GM23338 (cell line): ENCODE data around the gene LRCH4. TPM values are rescaled to one million over a fixed set of nuclear protein-coding genes. Genes with fewer than 3 reads are reported as not detected.

ENCODE experiments used
- ATAC-seq: fragments of 200-7000 bp; cut with Tn5 transposase; 3 replicates; pipeline ENCODE4 v1.9.1; 2020
- DNase-seq: peaks from one replicate; pipeline ENCODE4 v3.0.0-alpha.2; 2015; ENCODE audit warnings: low spot score
- H2AFZ ChIP-seq: fragments of 200-600 bp; sonication (generic); 2 replicates; pipeline ENCODE4 v1.8.0; 2016; ENCODE audit warnings: antibody characterized with exemption, mild to moderate bottlenecking, moderate library complexity
- H3F3A ChIP-seq: fragments of 200-600 bp; sonication (generic); replicated peaks from 2 replicates; pipeline ENCODE4 v1.8.0; 2017; ENCODE audit warnings: antibody characterized with exemption, mixed run types, low read depth
- H3K27ac ChIP-seq: fragments of 200-600 bp; sonication (generic); 2 replicates; pipeline ENCODE4 v1.6.1; 2016; ENCODE audit warnings: low read depth
- H3K27me3 ChIP-seq: fragments of 200-600 bp; sonication (generic); 2 replicates; pipeline ENCODE4 v1.8.0; 2016; ENCODE audit warnings: mild to moderate bottlenecking, mixed run types, moderate library complexity; ENCODE audit not compliant: insufficient read depth
- H3K36me3 ChIP-seq: fragments of 200-600 bp; sonication (generic); 2 replicates; pipeline ENCODE4 v1.8.0; 2016; ENCODE audit warnings: mild to moderate bottlenecking; ENCODE audit not compliant: insufficient read depth
- H3K4me1 ChIP-seq: fragments of 200-600 bp; sonication (generic); 2 replicates; pipeline ENCODE4 v1.8.0; 2016; ENCODE audit warnings: mild to moderate bottlenecking, moderate library complexity; ENCODE audit not compliant: insufficient read depth
- H3K4me2 ChIP-seq: fragments of 200-600 bp; sonication (generic); 2 replicates; pipeline ENCODE4 v1.7.1; 2017; ENCODE audit warnings: mixed run types
- H3K4me3 ChIP-seq: fragments of 200-600 bp; sonication (generic); 2 replicates; pipeline ENCODE4 v1.6.1; 2016; ENCODE audit warnings: mixed run types
- H3K79me2 ChIP-seq: fragments of 200-600 bp; sonication (generic); replicated peaks from 2 replicates; pipeline ENCODE4 v1.8.0; 2017; ENCODE audit warnings: mild to moderate bottlenecking; ENCODE audit not compliant: insufficient read depth
- H3K9me2 ChIP-seq: fragments of 200-600 bp; sonication (generic); 2 replicates; pipeline ENCODE4 v1.8.0; 2017; ENCODE audit not compliant: insufficient read depth
- H4K20me1 ChIP-seq: fragments of 200-600 bp; sonication (generic); replicated peaks from 2 replicates; pipeline ENCODE4 v1.8.0; 2017; ENCODE audit warnings: mild to moderate bottlenecking; ENCODE audit not compliant: insufficient read depth
- H3K27ac Mint-ChIP-seq: 2 replicates; pipeline ENCODE4 v1.8.0; 2020; ENCODE audit warnings: inconsistent platforms, mild to moderate bottlenecking, moderate library complexity, mixed read lengths
- H3K27me3 Mint-ChIP-seq: 3 replicates; pipeline ENCODE4 v1.8.0; 2022; ENCODE audit warnings: low read depth, mild to moderate bottlenecking, moderate library complexity, mixed read lengths, inconsistent platforms; ENCODE audit not compliant: insufficient read depth, poor library complexity
- H3K36me3 Mint-ChIP-seq: 3 replicates; pipeline ENCODE4 v1.8.0; 2021; ENCODE audit warnings: low read depth, mild to moderate bottlenecking, inconsistent platforms, moderate library complexity, mixed read lengths
- H3K4me1 Mint-ChIP-seq: 3 replicates; pipeline ENCODE4 v1.8.0; 2020; ENCODE audit warnings: mild to moderate bottlenecking, inconsistent platforms, mixed read lengths
- H3K4me3 Mint-ChIP-seq: 3 replicates; pipeline ENCODE4 v1.8.0; 2021; ENCODE audit warnings: moderate library complexity, mild to moderate bottlenecking, inconsistent platforms, mixed read lengths
- H3K9me3 Mint-ChIP-seq: 3 replicates; pipeline ENCODE4 v1.8.0; 2020; ENCODE audit warnings: moderate library complexity, mild to moderate bottlenecking, inconsistent platforms, mixed read lengths
- polyA plus RNA-seq: library from polyadenylated mRNA; unstranded; fragments of >200 nt; fragmentation: Nextera tagmentation; extraction: Ambion mirVana; gene quantifications from 2 replicates; pipeline ENCODE4 v1.2.1, GENCODE V29; 2016
- total RNA-seq: library from RNA; depleted of rRNA; stranded (reverse); fragments of >200 nt; shearing (Covaris generic); gene quantifications from 2 replicates; pipeline ENCODE4 v1.2.3, GENCODE V29; 2014
- TF ChIP-seq, protein P1 (sequence below): fragments of 250-450 bp; sonication (Bioruptor Pico); IDR thresholded peaks from 2 replicates; pipeline ENCODE4 v1.5.0; 2020; ENCODE audit warnings: mild to moderate bottlenecking, moderate library complexity
- TF ChIP-seq, protein P2 (sequence below), 2 experiments: fragments of 200-600 bp in 1 of 2; sonication (generic) in 1 of 2; conservative IDR thresholded peaks; 2 replicates each; pipeline versions ENCODE4 v1.5.1 to v1.6.1; 2016 to 2017; ENCODE audit warnings: antibody characterized with exemption in 2 of 2, low read depth in 2 of 2, mild to moderate bottlenecking in 2 of 2, moderate library complexity in 1 of 2

LRCH4 gene
- total and polyA plus RNA-seq, 2 experiments from 2014 or later: 21.4 to 51.0 TPM

DNA sequence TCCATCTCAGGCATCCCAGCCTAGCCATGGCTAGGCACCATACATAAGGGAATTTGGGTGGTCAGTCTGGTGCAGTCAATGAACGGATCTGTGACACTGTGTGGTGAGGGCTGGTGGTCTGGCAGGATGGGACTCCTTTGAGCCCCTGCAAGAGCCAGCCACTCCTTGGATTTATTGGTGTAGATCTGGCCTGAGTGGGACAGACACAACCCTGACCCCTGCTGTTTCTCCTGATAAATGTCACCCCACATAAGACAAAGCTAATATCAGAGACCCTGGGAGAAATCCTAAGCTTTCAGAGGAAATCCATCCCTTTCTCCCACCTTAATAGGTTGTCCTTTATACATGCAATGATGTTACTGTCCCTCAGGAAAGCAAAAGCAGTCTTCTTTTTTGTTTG lies 2.5 kb upstream of the LRCH4 start:
- ATAC-seq (no peak), DNase-seq (no peak)
- Mint-ChIP-seq H3K36me3 (peaks cover 2% of the 10 kb centered on the region; the same call in 1 of the 3 replicates), H3K27me3 (peaks cover 33% of the 10 kb centered on the region), H3K9me3 (no peaks in the 10 kb centered on the region), H3K4me1 (peaks cover 34% of the 10 kb centered on the region), H3K4me3 (peak overlapping the region; percentile 91), H3K27ac (no peak overlapping the region)
- H3K27ac ChIP-seq: no peak overlapping the region
- H4K20me1 ChIP-seq: peaks cover 2% of the 10 kb centered on the region; the same call in 1 of the 2 replicates
- H3K9me2 ChIP-seq: no peaks in the 10 kb centered on the region
- H3K27me3 ChIP-seq: peaks cover 35% of the 10 kb centered on the region
- H3K4me1 ChIP-seq: peaks cover 37% of the 10 kb centered on the region
- H3K36me3 ChIP-seq: no peaks in the 10 kb centered on the region
- peaks cover 16% of the 10 kb centered on the region for H3F3A ChIP-seq
- peaks cover 13% of the 10 kb centered on the region for H3K79me2 ChIP-seq
- no peak overlapping the region for H3K4me2 ChIP-seq
- H2AFZ ChIP-seq: no peak overlapping the region
- TF ChIP-seq, protein P1, sequence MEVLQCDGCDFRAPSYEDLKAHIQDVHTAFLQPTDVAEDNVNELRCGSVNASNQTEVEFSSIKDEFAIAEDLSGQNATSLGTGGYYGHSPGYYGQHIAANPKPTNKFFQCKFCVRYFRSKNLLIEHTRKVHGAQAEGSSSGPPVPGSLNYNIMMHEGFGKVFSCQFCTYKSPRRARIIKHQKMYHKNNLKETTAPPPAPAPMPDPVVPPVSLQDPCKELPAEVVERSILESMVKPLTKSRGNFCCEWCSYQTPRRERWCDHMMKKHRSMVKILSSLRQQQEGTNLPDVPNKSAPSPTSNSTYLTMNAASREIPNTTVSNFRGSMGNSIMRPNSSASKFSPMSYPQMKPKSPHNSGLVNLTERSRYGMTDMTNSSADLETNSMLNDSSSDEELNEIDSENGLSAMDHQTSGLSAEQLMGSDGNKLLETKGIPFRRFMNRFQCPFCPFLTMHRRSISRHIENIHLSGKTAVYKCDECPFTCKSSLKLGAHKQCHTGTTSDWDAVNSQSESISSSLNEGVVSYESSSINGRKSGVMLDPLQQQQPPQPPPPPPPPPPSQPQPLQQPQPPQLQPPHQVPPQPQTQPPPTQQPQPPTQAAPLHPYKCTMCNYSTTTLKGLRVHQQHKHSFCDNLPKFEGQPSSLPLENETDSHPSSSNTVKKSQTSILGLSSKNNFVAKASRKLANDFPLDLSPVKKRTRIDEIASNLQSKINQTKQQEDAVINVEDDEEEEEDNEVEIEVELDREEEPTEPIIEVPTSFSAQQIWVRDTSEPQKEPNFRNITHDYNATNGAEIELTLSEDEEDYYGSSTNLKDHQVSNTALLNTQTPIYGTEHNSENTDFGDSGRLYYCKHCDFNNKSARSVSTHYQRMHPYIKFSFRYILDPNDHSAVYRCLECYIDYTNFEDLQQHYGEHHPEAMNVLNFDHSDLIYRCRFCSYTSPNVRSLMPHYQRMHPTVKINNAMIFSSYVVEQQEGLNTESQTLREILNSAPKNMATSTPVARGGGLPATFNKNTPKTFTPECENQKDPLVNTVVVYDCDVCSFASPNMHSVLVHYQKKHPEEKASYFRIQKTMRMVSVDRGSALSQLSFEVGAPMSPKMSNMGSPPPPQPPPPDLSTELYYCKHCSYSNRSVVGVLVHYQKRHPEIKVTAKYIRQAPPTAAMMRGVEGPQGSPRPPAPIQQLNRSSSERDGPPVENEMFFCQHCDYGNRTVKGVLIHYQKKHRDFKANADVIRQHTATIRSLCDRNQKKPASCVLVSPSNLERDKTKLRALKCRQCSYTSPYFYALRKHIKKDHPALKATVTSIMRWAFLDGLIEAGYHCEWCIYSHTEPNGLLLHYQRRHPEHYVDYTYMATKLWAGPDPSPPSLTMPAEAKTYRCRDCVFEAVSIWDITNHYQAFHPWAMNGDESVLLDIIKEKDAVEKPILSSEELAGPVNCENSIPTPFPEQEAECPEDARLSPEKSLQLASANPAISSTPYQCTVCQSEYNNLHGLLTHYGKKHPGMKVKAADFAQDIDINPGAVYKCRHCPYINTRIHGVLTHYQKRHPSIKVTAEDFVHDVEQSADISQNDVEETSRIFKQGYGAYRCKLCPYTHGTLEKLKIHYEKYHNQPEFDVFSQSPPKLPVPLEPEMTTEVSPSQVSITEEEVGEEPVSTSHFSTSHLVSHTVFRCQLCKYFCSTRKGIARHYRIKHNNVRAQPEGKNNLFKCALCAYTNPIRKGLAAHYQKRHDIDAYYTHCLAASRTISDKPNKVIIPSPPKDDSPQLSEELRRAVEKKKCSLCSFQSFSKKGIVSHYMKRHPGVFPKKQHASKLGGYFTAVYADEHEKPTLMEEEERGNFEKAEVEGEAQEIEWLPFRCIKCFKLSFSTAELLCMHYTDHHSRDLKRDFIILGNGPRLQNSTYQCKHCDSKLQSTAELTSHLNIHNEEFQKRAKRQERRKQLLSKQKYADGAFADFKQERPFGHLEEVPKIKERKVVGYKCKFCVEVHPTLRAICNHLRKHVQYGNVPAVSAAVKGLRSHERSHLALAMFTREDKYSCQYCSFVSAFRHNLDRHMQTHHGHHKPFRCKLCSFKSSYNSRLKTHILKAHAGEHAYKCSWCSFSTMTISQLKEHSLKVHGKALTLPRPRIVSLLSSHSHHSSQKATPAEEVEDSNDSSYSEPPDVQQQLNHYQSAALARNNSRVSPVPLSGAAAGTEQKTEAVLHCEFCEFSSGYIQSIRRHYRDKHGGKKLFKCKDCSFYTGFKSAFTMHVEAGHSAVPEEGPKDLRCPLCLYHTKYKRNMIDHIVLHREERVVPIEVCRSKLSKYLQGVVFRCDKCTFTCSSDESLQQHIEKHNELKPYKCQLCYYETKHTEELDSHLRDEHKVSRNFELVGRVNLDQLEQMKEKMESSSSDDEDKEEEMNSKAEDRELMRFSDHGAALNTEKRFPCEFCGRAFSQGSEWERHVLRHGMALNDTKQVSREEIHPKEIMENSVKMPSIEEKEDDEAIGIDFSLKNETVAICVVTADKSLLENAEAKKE (CRISPR knock-in tag): no peak
- TF ChIP-seq, protein P2, sequence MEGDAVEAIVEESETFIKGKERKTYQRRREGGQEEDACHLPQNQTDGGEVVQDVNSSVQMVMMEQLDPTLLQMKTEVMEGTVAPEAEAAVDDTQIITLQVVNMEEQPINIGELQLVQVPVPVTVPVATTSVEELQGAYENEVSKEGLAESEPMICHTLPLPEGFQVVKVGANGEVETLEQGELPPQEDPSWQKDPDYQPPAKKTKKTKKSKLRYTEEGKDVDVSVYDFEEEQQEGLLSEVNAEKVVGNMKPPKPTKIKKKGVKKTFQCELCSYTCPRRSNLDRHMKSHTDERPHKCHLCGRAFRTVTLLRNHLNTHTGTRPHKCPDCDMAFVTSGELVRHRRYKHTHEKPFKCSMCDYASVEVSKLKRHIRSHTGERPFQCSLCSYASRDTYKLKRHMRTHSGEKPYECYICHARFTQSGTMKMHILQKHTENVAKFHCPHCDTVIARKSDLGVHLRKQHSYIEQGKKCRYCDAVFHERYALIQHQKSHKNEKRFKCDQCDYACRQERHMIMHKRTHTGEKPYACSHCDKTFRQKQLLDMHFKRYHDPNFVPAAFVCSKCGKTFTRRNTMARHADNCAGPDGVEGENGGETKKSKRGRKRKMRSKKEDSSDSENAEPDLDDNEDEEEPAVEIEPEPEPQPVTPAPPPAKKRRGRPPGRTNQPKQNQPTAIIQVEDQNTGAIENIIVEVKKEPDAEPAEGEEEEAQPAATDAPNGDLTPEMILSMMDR (conservative IDR thresholded peaks at IDR 0.05; ENCODE audit: low read depth in 2 of 2): peak; percentile 9 to 40; a peak in 2 of 4 replicates
- H3K4me3 ChIP-seq: no peak overlapping the region
